Measurements from ENCODE around the gene EGR1. TPM values are rescaled to one million over a fixed set of nuclear protein-coding genes. Genes with fewer than 3 reads are reported as not detected.

The EGR1 gene
- total and polyA plus RNA-seq, 2 donors (not counting 1 experiment from before 2014, with no cell fraction given): 13.7 to 212 TPM

DNA sequence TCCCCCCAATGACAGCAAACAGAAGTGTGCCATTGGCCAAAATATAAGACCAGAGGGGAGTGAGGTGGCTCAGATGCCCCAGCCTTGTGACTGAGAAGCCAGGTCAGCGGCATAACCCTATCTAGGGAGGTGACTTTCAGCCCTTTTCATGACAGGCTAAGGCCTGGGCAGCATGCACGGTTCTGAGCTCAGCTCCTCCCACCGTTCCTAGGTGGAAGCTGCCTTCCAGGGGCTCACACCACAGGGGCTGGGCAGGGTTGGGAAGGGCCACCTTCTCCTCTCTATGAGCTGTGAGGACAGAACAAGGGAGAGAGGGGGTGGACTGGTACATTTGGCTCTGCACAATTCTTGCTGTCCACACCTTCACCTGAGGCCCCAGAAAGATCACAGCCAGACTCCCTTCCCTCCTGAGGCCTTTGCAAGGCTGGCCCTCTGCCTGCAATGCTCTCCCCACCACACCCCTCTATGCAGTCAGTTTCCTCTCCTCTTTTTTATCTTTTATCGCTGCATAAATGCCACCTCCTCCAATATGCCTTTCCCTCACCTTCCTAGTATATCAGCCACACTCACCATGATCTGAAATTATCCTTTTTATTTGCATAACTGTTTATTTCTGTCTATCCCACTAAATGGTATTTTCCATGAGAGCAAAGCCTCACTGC is 5.1 kb upstream of the EGR1 start:
- H3K27me3 ChIP-seq (replicated peaks in 1 of 4; ENCODE audit: control extremely low read depth in 1 of 4, control insufficient read depth in 3 of 4, insufficient read depth in 4 of 4, low read length in 3 of 4): no peaks in the 10 kb centered on the region
- Mint-ChIP-seq H3K27me3 (no peaks in the 10 kb centered on the region), H3K4me3 (no peak overlapping the region), H3K4me1 (peaks cover 35% of the 10 kb centered on the region), H3K9me3 (ENCODE audit: insufficient read depth) (no peaks in the 10 kb centered on the region), H3K27ac (peak overlapping the region; percentile 27)
- H3K9me3 ChIP-seq (ENCODE audit: control extremely low read depth in 1 of 3, control insufficient read depth in 2 of 3, insufficient read depth in 1 of 3, low read length in 2 of 3): peaks cover 0 to 4% (median 0%) of the 10 kb centered on the region in 3 donors
- no peak for ATAC-seq (ENCODE audit: low read depth)
- ChIA-PET POLR2A (interaction anchor here (0.5 to 0.6 kb wide), 2 partner anchors 10 to 22 kb away, joined by 3 to 4 read pairs; no protein-coding TSS in a partner anchor), CTCF (interaction anchor here (6.9 to 9.3 kb wide), 2 partner anchors 11 to 43 kb away, joined by 43 to 65 read pairs; no protein-coding TSS in a partner anchor)
- intact Hi-C loops (cut with micrococcal nuclease): loop anchor here (10.0 kb wide), 1 partner anchor 945 kb away; the partner anchor contains the start of gene SPATA24
- H3K9ac ChIP-seq (ENCODE audit: low read length): no peak overlapping the region
- no peak overlapping the region for H3K27ac ChIP-seq (ENCODE audit: low read length in 2 of 2)
- no peaks in the 10 kb centered on the region for H3K36me3 ChIP-seq (replicated peaks in 1 of 2; ENCODE audit: control extremely low read depth in 1 of 2, control insufficient read depth in 1 of 2, extremely low read depth in 1 of 2, insufficient read depth in 2 of 2, low read length in 1 of 2)
- H3K79me2 ChIP-seq (ENCODE audit: control insufficient read depth, insufficient read depth, low read length): no peaks in the 10 kb centered on the region
- H3K4me3 ChIP-seq (ENCODE audit: control extremely low read depth in 1 of 5, extremely low read depth in 1 of 5, insufficient read depth in 1 of 5, low read depth in 2 of 5, low read length in 4 of 5): no peak overlapping the region
- H3K4me1 ChIP-seq (ENCODE audit: control insufficient read depth in 2 of 2, insufficient read depth in 2 of 2, low read length in 2 of 2): peaks cover 19 to 38% of the 10 kb centered on the region in 2 donors
- no peaks in the 10 kb centered on the region for H4K20me1 ChIP-seq (ENCODE audit: control insufficient read depth, insufficient read depth, low read length, poor library complexity, severe bottlenecking)
- H3K4me2 ChIP-seq (replicated peaks; ENCODE audit: low read depth, low read length, poor library complexity, severe bottlenecking): no peak overlapping the region
- DNase-seq: no peak
- 82% methylated on average over 4 of the region's 4 CpGs for WGBS (ENCODE audit: insufficient coverage)
- TF ChIP-seq, protein P1, sequence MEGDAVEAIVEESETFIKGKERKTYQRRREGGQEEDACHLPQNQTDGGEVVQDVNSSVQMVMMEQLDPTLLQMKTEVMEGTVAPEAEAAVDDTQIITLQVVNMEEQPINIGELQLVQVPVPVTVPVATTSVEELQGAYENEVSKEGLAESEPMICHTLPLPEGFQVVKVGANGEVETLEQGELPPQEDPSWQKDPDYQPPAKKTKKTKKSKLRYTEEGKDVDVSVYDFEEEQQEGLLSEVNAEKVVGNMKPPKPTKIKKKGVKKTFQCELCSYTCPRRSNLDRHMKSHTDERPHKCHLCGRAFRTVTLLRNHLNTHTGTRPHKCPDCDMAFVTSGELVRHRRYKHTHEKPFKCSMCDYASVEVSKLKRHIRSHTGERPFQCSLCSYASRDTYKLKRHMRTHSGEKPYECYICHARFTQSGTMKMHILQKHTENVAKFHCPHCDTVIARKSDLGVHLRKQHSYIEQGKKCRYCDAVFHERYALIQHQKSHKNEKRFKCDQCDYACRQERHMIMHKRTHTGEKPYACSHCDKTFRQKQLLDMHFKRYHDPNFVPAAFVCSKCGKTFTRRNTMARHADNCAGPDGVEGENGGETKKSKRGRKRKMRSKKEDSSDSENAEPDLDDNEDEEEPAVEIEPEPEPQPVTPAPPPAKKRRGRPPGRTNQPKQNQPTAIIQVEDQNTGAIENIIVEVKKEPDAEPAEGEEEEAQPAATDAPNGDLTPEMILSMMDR (IDR thresholded peaks at IDR 0.05): no peak
- TF ChIP-seq EZH2 (IDR thresholded peaks at IDR 0.05; ENCODE audit: borderline replicate concordance, insufficient read depth, low read depth, low read length, poor library complexity, severe bottlenecking): no peak
- H2AFZ ChIP-seq (ENCODE audit: insufficient read depth, low read depth, low read length, poor library complexity, severe bottlenecking): no peak overlapping the region

Measured in B cell (primary cell).